GM19463 (cell line): ENCODE data around the gene MTCH1.

Experiments
- ATAC-seq: cut with Tn5 transposase; IDR thresholded peaks from one replicate; pipeline ENCODE4 v1.9.1; 2021; ENCODE audit warnings: mild to moderate bottlenecking, moderate library complexity; ENCODE audit not compliant: unreplicated experiment

The MTCH1 gene

DNA sequence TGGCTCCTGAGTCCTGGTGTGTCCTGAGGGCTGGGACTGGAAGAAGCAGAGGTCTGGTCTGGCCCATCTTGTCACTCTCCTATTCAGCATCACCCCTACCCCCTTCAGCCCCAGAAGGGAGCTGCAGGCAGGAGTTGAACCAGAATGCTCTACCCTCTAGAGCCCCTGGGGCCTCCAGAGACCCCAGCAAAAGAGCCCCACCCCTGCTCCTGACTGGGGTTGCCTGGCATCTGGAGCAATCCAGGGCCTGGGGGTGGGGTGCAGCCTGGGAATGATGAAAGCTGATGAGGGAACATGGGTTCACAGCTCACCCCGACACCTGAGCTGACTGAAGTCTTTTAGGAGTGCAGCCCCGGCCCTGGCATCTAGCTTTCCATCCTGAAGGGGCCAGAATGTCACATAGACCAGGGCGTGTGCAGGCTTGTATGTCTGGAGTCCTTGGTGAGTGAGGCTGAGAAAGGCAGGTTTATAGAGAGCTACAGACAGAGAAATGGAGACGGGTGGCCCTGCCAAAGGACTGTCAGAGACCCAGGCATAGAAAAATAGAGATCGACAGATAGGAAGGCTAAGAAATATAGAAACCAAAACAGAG is 31.7 kb upstream of the MTCH1 start:
- ATAC-seq, result no peak

DNA sequence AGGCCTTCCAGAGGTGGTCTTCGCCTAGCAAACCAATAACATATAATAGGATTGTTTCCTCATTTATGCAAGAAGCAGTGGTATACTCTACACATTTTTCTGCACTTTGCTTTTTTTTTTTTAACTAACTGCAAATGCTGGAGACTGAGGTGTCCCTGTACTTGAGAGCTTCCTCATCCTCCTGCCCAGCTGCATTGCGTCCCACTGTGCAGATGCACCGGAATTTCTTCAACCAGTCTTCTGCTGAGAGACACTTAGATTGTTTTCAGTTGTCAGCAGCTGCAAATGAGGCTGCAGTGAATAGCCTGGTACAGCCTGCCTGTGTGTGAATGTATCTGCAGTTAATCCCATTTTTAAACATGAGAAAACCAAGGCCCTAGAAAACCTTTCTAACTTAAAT is 31.0 kb upstream of the MTCH1 start:
- ATAC-seq, result no peak

DNA sequence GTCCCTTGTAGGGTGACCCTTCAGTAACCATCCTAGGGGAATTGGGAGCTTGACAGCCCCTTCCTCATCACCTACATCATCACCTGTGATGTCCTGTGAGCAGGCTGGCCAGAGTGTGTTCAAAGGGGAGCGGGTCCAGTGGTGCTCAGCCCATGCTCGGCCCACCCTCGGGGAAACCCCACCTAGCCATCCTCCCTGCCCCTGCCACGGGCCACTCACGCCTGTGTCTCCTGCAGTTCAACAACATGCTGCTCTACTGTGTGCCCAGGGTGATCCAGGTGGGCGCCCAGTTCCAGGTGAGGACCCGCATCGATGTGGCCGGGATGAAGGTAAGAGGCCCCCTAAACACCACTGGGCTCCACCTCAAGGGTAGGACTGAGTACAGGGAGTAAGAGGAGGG is 29.5 kb upstream of the MTCH1 start:
- ATAC-seq, result no peak

DNA sequence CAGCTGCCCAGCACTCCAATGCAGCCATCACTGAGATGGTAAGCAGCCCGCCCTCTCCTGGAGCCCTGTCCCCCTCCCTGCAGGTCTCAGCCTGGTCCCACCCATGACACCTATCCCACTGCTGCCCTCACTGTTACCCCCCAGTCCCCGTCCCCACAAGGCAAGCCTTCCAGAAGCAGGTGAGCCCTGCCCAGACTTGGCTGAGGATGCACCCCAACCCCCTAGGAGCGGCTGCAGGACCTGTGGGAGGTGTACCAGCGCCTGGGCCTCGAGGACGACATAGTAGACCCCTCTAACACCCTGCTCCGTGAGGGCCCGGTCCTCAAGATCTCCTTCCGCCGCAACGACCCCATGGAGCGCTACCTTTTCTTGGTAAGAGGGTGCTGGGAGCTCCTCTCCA is 28.7 kb upstream of the MTCH1 start:
- ATAC-seq, result no peak

DNA sequence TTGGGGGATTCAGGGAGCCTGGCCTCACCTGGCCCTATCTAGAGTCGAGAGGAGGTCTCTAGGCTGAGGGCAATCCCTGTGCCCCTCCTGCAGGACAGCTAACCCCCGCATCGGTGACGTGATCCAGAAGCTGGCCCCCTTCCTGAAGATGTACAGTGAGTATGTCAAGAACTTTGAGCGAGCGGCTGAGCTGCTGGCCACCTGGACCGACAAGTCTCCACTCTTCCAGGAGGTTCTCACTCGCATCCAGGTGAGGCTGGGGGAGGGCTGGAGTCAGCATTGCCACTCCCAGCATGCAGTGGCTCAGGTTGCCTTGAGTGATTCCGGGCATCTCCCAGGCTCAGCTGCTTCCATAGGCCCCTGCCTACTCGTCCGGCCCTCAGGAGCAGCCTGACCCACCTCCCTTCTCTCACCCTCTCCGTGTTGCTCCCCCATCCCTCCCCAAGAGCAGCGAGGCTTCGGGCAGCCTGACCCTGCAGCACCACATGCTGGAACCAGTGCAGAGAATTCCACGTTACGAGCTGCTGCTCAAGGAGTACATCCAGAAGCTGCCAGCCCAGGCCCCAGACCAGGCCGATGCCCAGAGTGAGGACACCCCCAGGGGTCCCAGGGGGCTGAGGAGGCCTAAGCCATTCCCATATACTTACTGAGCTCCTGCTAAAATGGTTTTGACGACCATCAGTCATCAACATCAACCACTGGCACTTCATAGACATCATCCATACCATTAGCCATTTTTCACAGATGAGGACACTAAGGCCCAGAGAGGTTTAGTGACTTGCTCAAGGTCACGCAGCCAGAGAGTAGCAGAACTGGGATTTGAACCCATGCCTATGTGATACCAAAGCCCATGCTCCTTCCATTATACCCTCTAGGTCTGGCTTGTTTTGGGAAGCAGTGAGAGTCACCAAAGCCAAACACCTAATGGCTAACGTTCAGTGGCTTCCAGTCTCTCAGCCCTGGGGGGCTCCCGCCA is 27.8 kb upstream of the MTCH1 start:
- no peak for ATAC-seq

DNA sequence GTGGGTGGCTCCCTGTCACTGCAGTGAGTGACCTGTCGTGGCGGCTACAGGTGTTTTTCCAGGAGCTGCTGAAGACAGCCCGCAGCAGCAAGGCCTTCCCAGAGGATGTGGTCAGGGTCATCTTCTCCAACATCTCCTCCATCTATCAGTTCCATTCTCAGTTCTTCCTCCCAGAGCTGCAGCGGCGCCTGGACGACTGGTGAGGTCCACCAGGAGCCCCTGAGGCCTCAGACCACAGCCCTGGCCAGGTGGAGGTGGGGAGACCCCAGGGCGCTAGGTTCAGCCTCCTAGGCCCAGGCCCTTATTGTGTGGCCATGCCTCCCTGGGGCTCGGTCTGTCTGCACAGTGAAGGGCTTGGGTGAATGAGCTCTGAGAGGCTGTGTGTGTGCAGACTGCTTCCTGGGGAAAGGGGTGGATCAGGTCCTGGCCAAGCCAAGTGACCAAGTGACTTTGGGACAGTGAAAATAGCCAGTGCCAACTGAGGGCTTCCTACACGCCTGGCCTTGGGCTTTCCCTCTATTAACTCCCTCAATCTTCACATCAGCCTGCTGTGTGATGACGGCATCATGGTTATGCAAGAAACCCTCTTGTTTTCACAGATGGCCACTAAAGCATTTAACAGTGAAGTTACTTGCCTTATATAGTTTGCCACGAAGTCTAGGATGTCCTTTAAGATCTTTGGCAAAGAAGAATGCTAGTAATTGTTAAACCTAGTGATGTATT is 25.8 kb upstream of the MTCH1 start:
- no peak for ATAC-seq

DNA sequence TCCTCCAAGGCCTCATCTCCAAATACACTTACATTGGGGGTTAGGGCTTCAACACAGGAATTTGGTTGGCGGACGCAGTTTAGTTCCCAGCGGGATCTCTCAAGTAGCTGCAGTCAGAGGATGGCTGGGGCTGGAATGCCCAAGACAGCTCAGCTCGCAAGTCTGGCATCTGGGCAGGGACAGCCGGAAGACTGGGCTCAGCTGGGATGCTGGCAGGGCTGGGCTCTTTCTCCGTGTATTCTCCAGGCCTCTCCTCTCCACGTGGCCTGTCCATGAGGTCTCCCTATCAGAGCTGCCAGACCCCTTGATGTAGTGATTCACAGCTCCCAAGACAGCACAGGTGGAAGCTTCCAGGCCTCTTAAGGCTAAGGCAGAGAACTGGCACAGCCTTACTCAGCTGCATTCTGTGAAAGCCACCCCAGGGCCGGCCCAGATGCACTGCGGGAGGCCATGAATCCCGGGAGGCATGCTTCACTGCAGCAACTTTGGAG is 24.5 kb upstream of the MTCH1 start:
- ATAC-seq, result no peak

DNA sequence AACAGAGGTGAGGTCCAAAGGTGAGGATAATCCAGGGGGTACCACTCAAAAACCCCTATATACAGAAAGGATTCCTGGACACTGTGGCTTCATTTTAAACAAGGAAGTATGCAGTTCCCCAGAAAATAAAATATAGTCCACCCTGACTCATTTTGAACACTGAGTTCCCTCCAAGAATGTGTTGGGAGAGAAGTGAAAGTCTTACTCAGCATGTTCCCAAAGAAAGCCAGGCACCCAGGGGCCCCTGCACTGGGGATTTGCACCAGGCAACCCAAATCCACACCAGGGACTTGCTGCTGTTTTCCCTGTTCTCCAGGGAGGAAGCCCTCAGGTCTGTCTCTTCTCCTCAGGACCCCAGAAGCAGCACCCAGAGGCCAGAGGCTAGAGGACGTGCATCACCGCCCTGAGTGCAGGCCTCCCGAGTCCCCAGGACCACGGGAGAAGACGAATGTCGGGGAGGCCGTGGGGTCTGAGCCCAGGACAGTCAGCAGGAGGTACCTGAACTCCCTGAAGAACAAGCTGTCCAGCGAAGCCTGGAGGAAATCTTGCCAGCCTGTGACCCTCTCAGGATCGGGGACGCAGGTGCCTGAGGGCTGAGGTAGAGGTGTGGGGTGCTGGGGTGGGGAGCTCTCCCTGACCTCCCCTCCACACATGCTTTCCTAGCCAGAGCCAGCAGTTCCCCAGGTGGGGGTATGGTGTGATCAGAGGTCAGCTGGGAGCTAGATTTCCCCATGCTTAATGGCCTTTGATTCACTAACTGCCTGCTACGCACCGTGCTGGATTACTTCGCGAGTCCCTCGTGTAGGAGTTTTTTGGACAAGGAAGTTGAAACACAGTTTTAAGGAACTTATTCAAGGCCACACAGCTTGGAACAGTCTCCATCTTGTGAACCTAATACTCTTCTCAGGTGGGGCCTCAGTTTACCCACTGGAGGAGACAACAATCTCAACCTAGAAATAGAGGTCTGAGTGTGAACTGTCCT is 22.8 kb upstream of the MTCH1 start:
- no peak for ATAC-seq

DNA sequence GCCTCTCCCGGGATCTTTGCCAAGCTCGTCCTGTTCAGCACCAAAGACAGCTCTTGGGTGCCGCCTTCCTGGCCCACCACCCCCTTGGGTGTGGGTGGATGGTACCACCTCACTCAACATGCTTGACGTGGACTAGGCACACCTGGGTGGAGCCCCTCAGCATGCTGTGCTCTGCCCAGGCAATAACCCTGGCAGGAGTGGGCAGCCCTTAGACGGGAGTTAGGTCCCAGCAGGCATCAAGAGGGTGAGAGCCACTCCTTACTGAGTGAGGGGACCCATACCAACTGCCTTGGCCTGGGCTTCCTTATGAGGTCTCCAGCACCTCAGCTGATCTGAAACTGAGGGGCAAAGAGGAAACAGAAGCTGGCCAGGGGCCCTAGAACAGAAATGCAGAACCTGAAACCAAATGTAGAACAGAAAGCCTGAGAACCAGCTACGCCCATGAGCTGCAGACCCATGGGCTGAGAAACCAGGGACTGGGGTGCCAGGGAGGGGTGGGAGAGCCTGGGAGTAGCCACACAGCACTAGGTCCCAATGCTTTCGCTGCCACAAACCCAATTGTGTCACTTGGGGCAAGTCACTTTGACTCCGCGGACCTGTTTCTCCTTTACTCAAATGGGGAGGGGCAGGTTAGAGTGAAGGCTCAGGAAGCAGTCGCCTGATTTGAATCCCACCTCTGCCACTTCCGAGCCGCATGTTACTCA is 21.5 kb upstream of the MTCH1 start:
- ATAC-seq, result peak; percentile 38

DNA sequence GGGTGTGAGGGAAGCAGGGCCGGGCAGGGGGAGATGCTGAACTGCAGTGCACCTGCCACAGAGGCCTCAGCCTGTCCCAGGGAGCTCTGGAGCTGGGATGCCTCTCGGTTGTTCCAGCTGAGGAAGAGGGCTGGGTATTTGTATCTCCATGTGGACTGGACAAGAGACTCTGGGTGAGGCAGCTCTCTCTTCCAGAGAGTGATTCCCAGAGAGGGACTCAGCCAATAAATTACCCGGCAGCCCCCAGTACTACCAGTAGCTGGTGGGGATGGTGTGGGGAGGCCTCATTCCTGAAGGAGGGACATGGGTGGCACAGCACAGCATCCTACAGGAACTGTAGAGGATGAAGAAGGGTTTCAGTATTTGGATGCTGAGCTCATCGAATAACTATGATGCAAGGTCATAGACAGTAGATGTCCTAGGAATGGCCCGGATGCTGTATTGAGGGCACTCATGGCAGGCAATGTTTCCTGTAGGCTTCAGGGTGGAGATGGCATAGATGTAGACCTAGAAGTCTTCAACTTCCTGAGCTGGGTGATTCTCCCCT is 20.9 kb upstream of the MTCH1 start:
- peak; percentile 2 for ATAC-seq

DNA sequence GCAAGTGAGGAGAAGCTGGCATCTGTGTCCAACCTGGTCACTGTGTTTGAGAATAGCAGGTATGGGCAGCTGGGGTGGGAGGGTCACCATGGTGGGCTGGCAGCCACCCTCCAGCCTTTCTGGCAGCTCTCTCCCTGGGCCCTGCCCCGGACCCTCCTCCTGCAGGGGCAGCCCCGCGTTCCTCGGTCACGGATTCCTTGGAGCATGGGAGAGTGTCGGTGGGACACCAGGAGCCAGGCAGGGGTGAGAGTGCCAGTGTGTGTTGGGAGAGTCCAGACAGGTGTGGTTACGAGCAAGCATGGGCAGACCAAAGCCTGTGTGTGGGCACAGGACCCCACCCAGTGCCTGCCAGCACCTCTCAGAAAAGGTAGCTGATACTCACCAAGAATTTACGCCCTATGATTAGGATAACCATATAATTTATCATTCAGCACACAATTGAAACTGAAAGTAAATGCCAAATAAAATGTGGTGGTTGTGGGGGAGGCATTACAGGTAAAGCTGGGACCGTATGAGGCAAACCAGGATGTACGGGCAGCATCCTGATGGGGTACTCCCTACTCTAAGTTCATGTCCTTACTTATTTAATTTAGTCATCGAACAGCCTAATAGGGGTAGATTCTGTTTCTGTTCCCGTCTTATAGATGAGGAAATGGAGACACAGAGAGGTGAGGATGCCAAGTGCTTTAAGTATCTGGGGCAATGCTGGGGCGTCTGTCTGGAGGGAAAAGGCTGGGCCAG is 20.0 kb upstream of the MTCH1 start:
- peak; percentile 8 for ATAC-seq

DNA sequence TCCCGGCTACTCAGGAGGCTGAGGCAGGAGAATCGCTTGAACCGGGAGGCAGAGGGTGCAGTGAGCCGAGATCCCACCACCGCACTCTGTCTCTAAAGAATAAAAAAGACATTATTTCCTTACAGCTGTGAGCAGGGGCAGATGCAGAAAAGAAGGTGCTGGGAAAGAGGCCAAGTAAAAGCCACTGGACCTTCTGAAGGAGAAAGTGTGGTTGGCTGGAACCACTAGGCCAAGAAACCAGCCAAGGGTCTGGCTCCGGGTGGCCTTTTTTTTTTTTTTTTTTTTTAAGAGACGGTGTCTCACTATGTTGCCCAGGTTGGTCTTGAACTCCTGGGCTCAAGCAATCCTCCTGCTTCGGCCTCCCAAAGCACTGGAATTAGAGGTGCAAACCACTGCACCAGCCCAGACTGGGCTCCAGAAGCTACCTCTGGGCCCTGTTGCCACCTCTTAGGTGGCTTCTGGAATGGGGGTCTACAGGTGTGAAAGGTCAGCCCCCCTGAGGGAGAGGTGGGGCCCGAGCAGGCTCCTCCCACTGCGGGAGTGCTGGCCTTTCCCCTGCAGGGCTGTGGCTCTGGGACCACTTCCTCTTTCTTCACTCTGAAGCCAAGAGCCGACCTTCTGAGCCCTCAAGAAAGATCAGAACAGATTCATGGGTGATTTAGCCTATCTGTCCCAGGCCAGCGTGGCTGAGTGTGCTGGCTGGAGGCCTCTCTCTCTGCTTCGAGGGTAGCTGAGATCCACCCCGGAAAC is 19.2 kb upstream of the MTCH1 start, which contains the start of gene FGD2:
Gene FGD2, plus strand, starts transcription at position 595 of the 750 bp plus-strand sequence. CDS start 163 bp downstream, outside the sequence.
- ATAC-seq, result peak; percentile 68

DNA sequence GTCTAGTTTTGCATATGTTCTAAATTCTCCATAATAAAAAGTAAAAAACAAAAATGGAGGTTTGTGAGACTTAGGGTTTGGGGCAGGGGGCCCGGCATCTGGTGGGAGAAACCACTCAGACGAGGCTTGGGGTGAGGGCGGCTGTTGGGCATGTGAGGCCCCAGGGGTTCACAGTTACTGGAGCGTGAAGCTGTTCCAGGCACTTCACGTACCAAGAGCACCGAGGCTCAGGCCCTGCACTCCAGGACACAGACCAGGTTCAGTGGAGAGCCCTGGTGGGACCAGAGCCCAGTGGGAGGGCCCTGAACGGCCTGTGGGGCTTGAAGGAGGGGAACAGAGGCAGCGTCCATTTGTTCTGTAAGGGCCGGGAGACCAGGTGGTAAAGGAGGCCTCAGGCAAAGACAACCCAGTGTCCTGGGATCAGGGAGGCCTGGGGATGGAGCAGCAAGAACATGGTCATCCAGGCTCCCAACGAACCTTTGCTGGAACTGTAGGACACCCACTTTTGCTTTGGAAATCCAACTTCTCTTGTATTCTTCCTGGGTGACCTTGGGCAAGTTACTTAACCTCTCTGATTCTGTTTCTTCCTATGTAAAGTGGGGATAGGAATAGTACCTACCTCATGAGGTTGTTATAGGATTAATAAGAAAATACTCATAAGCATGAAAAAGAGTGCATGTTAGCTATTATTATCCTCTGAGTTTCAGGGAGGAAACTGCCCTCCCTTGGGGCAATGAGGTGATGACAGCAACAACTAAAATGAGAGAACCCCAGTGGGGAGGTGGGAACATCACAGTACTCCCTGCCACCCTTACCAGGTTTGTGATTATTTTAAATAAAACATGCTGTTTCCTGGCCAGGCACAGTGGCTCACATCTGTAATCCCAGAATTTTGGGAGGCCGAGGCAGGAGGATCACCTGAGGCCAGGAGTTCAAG is 18.3 kb upstream of the MTCH1 start:
- ATAC-seq, result no peak

DNA sequence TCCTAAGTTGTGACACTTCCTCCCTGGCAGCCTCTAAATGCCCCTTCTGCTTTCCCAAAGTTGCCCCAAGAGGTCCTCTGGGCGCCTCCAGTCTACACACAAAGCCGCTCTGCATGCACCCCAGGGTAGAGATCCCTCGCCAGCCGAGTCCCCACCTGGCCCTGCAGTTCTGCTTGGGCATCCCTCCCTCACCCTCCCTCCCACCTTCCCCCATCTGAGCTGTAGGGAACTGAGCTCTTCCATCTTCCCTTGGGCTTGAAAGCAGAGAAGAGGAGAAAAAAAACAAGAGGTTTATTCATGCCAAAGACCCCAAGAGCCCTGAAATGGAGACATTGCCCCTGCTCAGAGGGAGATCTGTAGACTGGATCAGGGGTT is 13.7 kb upstream of the MTCH1 start:
- no peak for ATAC-seq

DNA sequence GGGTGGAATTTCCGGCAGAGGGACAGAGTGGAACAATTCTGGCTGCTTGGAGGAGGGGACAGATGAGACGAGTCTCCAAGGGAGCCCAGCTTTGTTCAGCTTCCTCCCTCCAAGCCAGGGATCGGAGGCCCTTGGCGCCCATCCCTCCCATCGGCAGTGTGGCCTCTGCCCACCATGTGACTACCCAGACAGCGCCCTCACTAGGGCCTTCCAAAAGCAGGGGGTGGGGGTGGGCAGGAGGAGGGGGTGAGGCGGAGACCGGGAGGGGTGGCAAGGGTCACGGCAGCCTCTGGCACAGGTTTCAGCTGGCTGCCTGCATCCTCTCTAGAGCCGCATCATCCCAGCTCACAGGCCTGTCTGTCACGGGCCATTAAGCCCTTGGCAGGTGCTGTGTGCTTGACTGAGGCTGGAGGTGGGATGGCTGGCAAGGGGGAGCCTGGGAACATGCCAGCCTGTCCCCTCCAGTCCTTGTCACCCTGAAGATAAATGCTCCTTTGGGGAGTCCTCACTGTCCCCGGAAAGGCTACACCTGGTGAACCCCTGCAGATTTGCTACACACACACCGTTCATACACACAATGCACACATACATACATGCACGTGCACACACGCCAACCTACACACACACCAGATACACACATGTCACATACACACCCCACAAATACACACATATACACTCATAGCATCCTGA is 13.2 kb upstream of the MTCH1 start:
- ATAC-seq, result no peak

DNA sequence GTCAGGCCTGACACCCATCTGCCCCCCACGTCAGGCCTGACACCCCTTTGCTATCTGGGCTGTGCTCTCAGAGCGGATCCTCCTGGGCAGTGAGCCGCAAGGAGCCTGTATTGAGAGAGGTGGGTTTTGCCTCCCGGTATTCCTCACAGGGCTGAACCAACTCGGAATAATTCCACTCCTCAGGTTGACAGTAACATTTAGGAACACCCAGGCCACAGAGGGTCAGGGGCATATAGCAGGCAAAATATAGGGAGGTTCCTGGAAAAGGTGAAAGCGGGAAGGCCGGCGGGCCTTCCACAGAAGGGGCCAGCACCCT is 12.7 kb upstream of the MTCH1 start:
- ATAC-seq, result no peak
